Neural progenitor cell (in vitro differentiated cells): ENCODE measurements around the gene C8G.

Experiments
- EZH2phosphoT487 ChIP-seq: fragments of 200-600 bp; sonication (generic); IDR thresholded peaks from 2 replicates; pipeline ENCODE4 v1.6.1; 2017; ENCODE audit warnings: antibody characterized with exemption
- TF ChIP-seq, protein P1 (sequence below): fragments of 200-600 bp; sonication (generic); IDR thresholded peaks from 2 replicates; pipeline ENCODE4 v1.5.1; 2017; ENCODE audit warnings: antibody characterized with exemption, mild to moderate bottlenecking

DNA sequence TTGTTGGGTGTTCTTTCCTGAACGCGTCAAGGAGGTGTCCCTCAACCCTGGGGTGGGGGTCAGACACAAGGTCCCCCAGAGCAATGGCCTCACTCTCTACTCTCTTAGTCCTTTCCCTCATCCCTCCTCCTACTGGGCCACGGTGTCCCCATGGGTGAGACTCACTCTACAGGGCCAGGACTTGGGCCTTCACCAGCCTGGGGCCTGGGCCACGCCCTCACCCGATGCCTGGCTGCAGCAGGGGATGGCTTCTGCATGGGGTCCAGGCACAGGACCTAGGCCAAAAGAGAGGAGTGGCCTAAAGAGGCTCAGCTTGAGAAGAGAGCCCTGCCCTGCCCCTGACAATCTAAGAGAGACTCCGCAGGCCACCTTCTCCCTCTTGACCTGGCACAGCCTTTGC, 12.9 kb downstream of the C8G start:
- TF ChIP-seq, protein P1, sequence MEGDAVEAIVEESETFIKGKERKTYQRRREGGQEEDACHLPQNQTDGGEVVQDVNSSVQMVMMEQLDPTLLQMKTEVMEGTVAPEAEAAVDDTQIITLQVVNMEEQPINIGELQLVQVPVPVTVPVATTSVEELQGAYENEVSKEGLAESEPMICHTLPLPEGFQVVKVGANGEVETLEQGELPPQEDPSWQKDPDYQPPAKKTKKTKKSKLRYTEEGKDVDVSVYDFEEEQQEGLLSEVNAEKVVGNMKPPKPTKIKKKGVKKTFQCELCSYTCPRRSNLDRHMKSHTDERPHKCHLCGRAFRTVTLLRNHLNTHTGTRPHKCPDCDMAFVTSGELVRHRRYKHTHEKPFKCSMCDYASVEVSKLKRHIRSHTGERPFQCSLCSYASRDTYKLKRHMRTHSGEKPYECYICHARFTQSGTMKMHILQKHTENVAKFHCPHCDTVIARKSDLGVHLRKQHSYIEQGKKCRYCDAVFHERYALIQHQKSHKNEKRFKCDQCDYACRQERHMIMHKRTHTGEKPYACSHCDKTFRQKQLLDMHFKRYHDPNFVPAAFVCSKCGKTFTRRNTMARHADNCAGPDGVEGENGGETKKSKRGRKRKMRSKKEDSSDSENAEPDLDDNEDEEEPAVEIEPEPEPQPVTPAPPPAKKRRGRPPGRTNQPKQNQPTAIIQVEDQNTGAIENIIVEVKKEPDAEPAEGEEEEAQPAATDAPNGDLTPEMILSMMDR, result no peak
- no peak for TF ChIP-seq EZH2phosphoT487
